NB4 (cell line): ENCODE results near the gene ABCA4.

Experiments used
- DNase-seq: peaks from one replicate; pipeline ENCODE4 v3.0.0; 2010; ENCODE audit warnings: low read depth
- H3K4me3 ChIP-seq: one replicate; pipeline ENCODE4 v1.5.1; 2011; ENCODE audit warnings: mild to moderate bottlenecking, low read depth, low read length, moderate library complexity
- MYC ChIP-seq: IDR thresholded peaks from 2 replicates; pipeline ENCODE4 v1.6.1; 2011; ENCODE audit warnings: low read depth, low read length
- POLR2A ChIP-seq: IDR thresholded peaks from 2 replicates; pipeline ENCODE4 v1.6.1; 2011; ENCODE audit warnings: mild to moderate bottlenecking; ENCODE audit not compliant: insufficient read length; ENCODE audit errors: extremely low read depth
- TF ChIP-seq, protein P1 (sequence below): IDR thresholded peaks from one replicate; pipeline ENCODE4 v1.5.1; 2012; ENCODE audit warnings: low read depth, low read length
- TF ChIP-seq, protein P2 (sequence below): IDR thresholded peaks from 2 replicates; pipeline ENCODE4 v1.6.1; 2011; ENCODE audit warnings: low read depth, low read length

ABCA4 gene

DNA sequence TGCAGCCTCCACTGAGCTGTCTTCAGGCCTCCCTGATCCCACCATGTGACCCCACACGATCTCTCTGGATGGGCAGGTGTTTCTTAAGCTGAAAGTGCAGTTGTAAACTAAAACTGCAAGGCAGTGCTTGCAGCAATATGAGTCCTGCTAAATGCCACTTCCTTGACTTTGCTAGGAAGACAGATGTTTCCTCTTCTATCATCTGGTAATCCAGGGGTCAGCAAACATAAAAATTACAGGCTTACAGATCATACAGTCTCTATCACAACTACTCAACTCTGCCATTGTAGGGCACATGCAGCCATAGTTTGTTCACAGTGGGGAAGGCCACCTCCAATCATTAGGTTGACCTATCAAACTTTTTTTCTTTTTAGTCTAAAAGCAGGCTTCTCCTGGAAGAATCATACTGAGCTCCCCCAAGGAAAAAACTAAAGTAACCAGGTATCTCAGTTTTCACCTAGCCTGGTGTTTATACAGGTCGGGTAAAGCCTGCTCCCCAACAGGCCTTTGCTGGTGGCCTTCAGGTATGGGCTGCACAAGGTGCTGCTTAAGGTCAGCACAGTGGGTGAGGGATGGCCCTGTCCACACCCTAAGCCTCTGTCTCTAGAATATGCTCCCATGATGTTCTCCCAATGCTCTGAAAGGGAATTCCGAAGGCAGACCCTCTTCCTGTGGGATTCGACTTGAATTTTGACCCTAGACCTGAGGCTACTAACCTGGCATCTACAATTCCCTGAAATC, 10.8 kb downstream of the ABCA4 start:
- H3K4me3 ChIP-seq, result no peak overlapping the region
- TF ChIP-seq, protein P1, sequence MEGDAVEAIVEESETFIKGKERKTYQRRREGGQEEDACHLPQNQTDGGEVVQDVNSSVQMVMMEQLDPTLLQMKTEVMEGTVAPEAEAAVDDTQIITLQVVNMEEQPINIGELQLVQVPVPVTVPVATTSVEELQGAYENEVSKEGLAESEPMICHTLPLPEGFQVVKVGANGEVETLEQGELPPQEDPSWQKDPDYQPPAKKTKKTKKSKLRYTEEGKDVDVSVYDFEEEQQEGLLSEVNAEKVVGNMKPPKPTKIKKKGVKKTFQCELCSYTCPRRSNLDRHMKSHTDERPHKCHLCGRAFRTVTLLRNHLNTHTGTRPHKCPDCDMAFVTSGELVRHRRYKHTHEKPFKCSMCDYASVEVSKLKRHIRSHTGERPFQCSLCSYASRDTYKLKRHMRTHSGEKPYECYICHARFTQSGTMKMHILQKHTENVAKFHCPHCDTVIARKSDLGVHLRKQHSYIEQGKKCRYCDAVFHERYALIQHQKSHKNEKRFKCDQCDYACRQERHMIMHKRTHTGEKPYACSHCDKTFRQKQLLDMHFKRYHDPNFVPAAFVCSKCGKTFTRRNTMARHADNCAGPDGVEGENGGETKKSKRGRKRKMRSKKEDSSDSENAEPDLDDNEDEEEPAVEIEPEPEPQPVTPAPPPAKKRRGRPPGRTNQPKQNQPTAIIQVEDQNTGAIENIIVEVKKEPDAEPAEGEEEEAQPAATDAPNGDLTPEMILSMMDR, result no peak
- TF ChIP-seq POLR2A (no peak), MYC (no peak)
- TF ChIP-seq, protein P2, sequence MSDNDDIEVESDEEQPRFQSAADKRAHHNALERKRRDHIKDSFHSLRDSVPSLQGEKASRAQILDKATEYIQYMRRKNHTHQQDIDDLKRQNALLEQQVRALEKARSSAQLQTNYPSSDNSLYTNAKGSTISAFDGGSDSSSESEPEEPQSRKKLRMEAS, result no peak
- no peak for DNase-seq

DNA sequence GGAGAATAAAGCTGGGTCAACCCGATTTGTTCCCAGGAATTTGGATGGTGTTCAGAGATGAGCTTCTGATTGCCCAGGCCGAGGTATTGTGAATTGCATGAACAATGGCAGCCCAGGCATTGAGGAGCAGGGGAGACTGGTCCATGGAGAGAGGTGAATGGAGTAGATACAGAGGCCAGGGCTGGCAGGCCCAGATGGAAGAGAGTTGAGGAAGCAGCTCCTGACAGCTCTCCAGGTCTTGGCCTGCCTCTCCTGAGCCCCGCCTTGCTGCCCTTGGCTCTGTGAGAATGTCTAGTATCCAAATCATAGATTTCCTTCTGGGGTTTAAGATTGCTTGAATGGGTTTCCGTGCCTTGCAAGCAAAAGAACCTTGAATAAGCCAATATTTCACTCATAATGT, 11.5 kb downstream of the ABCA4 start:
- no peak overlapping the region for H3K4me3 ChIP-seq
- TF ChIP-seq, protein P2, result no peak
- TF ChIP-seq MYC (no peak), POLR2A (no peak)
- TF ChIP-seq, protein P1, result no peak
- DNase-seq, result no peak

DNA sequence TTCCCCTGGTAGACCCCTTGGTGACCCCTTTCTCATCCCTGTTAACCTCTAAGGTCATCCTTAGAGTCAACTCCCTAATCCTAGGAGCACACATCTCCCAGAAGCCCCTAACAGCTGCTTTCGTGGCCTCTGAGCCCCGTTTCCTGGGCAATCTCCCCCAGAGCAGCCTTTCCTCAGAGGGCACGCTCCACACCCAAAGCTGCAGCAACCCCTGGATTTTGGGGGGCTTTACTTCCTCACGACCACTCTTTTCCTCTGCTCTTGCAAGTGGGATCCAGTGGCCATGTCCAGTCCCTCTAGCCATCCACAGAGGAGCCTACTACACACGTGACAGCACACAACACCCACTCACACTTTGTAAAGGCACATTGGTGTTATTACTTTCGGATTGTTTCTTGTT, 13.8 kb downstream of the ABCA4 start:
- no peak for DNase-seq
- TF ChIP-seq, protein P2, result no peak
- TF ChIP-seq POLR2A, result no peak
- TF ChIP-seq, protein P1, result no peak
- TF ChIP-seq MYC, result no peak
- no peak overlapping the region for H3K4me3 ChIP-seq

DNA sequence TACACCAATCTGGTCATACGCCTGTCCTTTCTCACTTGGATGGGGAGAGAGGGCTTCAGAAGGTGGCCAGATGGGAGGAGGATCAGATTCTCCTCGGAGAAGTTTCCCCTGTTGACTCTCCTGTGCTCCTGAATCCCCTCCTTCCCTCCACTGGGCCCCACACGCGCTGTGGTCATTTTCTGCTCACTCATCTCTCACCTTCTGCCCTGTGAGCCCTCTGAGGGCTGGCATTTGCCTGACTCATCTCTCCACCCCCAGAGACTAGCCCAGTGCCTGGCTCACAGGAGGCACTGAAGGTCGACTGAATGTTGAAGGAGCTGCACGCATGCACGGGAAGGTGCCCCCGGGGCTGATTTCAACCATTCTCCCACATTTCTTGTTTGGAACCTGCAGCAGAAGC, 14.2 kb downstream of the ABCA4 start:
- no peak overlapping the region for H3K4me3 ChIP-seq
- TF ChIP-seq POLR2A, result no peak
- TF ChIP-seq MYC, result no peak
- TF ChIP-seq, protein P2, result no peak
- TF ChIP-seq, protein P1, result no peak
- DNase-seq, result no peak

DNA sequence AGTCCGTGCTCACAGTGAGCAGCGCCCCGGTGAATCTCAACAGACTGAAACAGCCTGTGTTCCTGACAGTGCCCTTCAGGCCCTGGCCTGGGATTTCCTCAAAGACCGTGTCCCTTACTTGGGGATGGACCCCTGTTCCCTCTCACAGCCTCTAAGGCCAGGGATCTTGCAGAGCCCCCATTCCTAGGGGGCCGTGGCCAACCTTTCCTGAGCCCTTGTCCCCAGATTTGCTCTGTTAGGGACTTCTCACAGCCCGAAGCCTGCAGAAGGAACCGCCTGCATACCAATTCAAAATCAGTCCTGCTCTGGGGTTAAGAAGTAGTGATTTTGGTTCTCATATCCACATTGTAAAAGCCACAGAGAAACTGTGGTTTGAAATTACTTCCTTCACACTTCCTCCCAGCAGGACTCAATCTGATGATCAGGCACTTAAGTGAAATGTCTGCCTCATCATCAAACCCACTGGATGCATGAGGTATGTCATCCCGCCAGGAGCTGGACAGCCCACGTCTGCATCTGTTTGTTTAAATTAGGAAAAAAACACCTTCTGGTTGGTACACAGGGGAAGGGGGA, 14.9 kb downstream of the ABCA4 start:
- H3K4me3 ChIP-seq, result no peak overlapping the region
- DNase-seq, result peak; percentile 28

More for the DNA sequence above, 14.9 kb downstream of the ABCA4 start:
- TF ChIP-seq, protein P2, result no peak
- TF ChIP-seq, protein P1, result no peak
- TF ChIP-seq POLR2A, result no peak
- TF ChIP-seq MYC, result no peak
